Activated CD4-positive, alpha-beta T cell treated with anti-CD3 and anti-CD28 coated beads, Interleukin-2, amount 10 ng/mL, durations not matched to agents 7 days and 5 days (primary cell): ENCODE measurements around the gene NOC2L. TPM values are rescaled to one million over a fixed set of nuclear protein-coding genes. Genes with fewer than 3 reads are reported as not detected.

Source experiments
- CTCF ChIA-PET: fragments of 350-600 bp; sonication (Branson Sonifier 250); formaldehyde crosslinking; loops from one replicate; lab custom pipeline; 2021; ENCODE audit warnings: antibody characterized with exemption; lab: Charles Lee
- POLR2A ChIA-PET: fragments of 350-600 bp; sonication (Branson Sonifier 250); formaldehyde crosslinking; loops from one replicate; lab custom pipeline; 2021; ENCODE audit warnings: antibody characterized with exemption; lab: Charles Lee
- DNase-seq: peaks from one replicate; pipeline ENCODE4 v3.0.0-alpha.2; 2020
- H3K27ac Mint-ChIP-seq: one replicate; pipeline ENCODE4 v1.8.0; 2021; ENCODE audit warnings: mild to moderate bottlenecking, moderate library complexity, mixed read lengths
- H3K27me3 Mint-ChIP-seq: one replicate; pipeline ENCODE4 v1.8.0; 2021; ENCODE audit warnings: mixed read lengths
- H3K36me3 Mint-ChIP-seq: one replicate; pipeline ENCODE4 v1.8.0; 2021; ENCODE audit warnings: low read depth, mixed read lengths
- H3K4me1 Mint-ChIP-seq: one replicate; pipeline ENCODE4 v1.8.0; 2021; ENCODE audit warnings: mixed read lengths
- H3K4me3 Mint-ChIP-seq: one replicate; pipeline ENCODE4 v1.8.0; 2021; ENCODE audit warnings: mild to moderate bottlenecking, moderate library complexity, mixed read lengths
- H3K9me3 Mint-ChIP-seq: one replicate; pipeline ENCODE4 v1.8.0; 2021; ENCODE audit warnings: mixed read lengths
- total RNA-seq, 2 experiments: library from RNA; stranded (reverse); gene quantifications; one replicate each; pipeline ENCODE4 v1.2.3, GENCODE V29; 2021

The NOC2L gene
- total RNA-seq, 2 experiments from 2014 or later, result 60.5 to 71.8 TPM

DNA sequence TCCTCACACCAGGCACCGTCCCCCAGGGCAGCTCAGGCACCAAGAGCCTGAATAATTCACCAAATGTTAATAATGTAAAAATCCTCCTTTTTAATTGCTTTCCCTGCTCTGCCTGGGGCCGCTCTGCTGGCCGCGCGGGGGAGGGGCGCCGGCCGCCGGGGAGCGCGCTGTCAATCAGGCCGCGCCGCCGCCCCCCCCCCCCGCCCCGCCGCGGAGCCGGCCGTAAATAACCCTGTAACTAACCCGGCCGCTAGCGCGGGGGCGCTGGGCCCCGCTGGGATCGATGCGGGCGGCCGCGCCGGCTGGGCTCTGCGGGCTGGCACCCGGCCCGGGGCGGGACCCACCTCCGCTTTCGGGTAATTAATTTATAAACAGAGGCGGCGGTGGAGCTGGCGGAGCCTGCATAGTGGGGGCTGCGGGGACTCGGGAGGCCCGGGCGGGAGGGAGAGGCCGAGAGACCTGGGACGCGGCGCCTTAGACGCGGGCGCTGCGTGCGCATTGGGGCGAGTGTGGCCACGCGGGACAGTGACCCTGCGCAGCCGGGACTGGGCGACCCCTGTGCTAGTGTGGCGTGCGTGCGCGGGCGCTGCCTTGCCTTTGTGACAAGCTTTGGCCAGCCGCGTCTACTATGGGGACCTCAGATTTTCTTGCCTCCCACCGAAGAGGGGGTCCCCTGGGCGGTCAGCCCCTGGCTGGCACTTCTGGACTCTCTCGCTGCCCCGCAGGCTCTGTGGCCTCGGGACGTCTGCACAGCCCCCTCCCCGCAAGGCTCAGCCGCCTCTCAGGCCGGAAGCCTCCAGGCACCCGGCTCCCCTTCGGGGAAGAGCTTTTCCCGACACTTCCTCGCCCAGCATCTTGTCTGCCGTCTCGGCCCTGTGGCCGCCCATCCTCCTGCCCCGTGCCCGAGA is 18.7 kb downstream of the NOC2L start:
- DNase-seq, result no peak
- ChIA-PET POLR2A (no interaction called here), CTCF (interaction anchor here (0.6 to 2.0 kb wide), 5 partner anchors 8 to 299 kb away, joined by 3 to 6 read pairs (median 5); no protein-coding TSS in a partner anchor)
- peaks cover 3% of the 10 kb centered on the region for H3K4me1 Mint-ChIP-seq
- H3K27me3 Mint-ChIP-seq, result peaks cover 35% of the 10 kb centered on the region
- H3K27ac Mint-ChIP-seq, result no peak overlapping the region
- peaks cover 4% of the 10 kb centered on the region for H3K36me3 Mint-ChIP-seq
- no peaks in the 10 kb centered on the region for H3K9me3 Mint-ChIP-seq
- no peak overlapping the region for H3K4me3 Mint-ChIP-seq

DNA sequence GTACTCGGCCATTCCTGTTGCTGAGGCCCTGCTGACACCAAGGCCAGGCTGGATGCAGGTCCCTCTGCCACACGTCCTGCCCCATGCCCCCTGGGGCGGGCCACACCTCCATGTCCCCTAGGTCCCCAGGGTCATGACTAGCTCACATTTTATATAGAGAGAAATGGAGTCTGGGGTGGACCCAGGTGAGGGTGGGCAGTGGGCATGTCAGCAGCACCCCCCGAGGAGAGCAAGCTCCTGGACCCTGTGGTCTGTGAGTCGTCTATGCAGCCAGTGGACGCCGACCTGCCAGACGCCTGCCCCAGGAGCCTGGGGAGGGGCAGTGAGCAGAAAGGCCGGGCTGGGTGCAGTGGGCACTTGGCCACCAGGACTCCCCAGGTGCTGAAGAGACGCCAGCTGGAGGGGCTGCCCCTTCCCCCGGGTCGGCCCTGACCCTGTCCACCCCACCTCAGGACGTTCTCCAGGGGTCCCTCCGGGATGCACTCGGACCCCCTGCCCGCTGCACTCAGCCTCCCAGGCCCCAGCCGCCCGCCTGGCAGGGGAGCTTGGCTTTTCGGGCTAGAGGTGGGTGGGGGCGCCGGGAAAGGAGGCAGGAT is 19.4 kb downstream of the NOC2L start:
- Mint-ChIP-seq H3K4me3 (no peak overlapping the region), H3K4me1 (peaks cover 3% of the 10 kb centered on the region), H3K9me3 (no peaks in the 10 kb centered on the region), H3K27ac (no peak overlapping the region), H3K27me3 (peaks cover 41% of the 10 kb centered on the region), H3K36me3 (no peaks in the 10 kb centered on the region)
- POLR2A ChIA-PET, result no interaction called here
- CTCF ChIA-PET, result interaction anchor here (1.2 to 2.0 kb wide), 3 partner anchors 9 to 300 kb away, joined by 3 to 6 read pairs (median 5); no protein-coding TSS in a partner anchor
- DNase-seq, result no peak

DNA sequence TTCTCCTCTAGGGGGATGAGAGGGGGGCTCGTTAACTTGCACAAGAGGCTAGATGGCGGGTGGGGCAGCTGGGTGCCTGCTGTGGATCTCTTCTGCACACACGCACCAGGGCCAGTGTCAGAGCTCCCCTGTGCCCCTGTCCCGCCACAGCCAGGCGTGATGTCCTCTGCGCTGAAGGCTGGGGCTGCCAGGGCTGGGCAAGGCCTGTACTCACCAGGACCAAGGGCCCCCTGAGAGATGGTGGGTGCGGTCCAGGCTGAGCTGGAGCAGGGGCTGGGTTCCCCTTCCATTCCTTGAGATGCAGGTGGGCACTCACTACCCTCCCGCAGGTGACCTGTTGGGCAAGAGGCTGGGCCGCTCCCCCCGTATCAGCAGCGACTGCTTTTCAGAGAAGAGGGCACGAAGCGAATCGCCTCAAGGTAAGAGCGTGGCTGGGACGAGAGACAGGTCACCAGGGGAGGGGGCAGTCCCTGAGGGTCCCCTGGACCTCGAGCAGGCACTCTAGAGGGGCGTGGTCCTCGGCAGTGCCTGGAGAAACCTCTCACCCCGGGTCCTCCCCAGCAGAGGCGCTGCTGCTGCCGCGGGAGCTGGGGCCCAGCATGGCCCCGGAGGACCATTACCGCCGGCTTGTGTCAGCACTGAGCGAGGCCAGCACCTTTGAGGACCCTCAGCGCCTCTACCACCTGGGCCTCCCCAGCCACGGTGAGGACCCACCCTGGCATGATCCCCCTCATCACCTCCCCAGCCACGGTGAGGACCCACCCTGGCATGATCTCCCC is 20.2 kb downstream of the NOC2L start:
- CTCF ChIA-PET, result interaction anchor here (1.0 to 1.9 kb wide), 5 partner anchors 24 to 301 kb away, joined by 3 to 9 read pairs (median 4); no protein-coding TSS in a partner anchor
- Mint-ChIP-seq H3K4me1 (peaks cover 3% of the 10 kb centered on the region), H3K27me3 (peaks cover 41% of the 10 kb centered on the region), H3K9me3 (no peaks in the 10 kb centered on the region), H3K36me3 (no peaks in the 10 kb centered on the region), H3K4me3 (no peak overlapping the region), H3K27ac (no peak overlapping the region)
- POLR2A ChIA-PET, result no interaction called here
- DNase-seq, result no peak

DNA sequence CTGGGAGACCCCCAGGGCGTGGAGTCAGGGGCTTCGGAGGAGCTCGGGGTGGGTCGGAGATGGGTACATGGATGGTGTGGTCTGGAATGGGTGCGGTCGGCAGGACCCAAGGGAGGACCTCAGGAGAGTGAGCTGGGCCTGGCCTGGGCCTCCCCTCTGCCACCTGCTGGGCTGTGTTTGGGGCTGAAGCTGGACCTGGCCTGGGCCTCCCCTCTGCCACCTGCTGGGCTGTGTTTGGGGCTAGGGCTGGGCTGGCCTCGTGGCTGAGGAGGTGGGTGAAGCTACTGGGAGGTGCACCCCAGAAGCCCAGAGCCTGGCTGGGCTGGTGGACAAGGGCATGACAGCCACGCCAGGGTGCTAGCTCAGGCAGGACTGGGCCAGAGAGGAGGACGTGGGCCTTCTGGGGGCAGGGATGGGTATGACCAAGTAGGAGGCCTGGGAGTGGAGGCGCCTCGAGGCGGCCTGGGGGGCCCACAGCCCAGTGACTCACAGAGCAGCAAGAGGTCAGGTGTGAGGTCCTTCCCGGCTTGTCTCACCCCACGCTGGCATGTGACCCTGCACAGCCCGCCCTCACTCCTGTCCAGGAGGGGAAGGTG is 20.9 kb downstream of the NOC2L start:
- POLR2A ChIA-PET, result no interaction called here

DNA sequence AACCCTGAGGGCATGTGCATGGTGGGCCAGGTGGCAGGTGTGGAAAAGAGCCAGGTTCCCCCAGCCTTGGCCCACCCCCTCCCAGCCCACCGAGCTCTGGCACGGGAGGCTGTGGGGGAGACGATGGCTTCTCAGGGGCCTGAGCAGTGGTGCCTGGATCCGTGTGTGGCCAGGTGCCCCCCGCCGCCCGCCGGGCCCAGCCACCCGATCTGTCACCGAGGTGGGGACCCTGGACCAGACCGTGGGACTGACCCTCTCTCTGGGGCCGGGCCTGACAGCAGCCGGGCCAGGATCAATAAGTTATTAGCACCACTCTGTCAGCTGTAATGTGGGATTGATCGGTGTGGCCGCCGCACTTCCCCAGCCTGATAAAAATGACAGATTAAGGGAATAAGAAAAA is 21.5 kb downstream of the NOC2L start:
- no peaks in the 10 kb centered on the region for H3K9me3 Mint-ChIP-seq
- no peak overlapping the region for H3K27ac Mint-ChIP-seq
- no peak for DNase-seq
- CTCF ChIA-PET, result interaction anchor here (1.3 to 1.9 kb wide), 2 partner anchors 26 to 33 kb away, joined by 5 to 9 read pairs; no protein-coding TSS in a partner anchor
- H3K36me3 Mint-ChIP-seq, result no peaks in the 10 kb centered on the region
- no peak overlapping the region for H3K4me3 Mint-ChIP-seq
- POLR2A ChIA-PET, result no interaction called here
- peaks cover 37% of the 10 kb centered on the region for H3K27me3 Mint-ChIP-seq
- H3K4me1 Mint-ChIP-seq, result peaks cover 3% of the 10 kb centered on the region

More for the DNA sequence above, 20.9 kb downstream of the NOC2L start:
- CTCF ChIA-PET, result interaction anchor here (1.0 to 1.9 kb wide), 4 partner anchors 24 to 184 kb away, joined by 3 to 9 read pairs (median 4); no protein-coding TSS in a partner anchor
- Mint-ChIP-seq H3K27ac (no peak overlapping the region), H3K9me3 (no peaks in the 10 kb centered on the region), H3K36me3 (no peaks in the 10 kb centered on the region), H3K27me3 (peaks cover 42% of the 10 kb centered on the region), H3K4me3 (no peak overlapping the region), H3K4me1 (peaks cover 3% of the 10 kb centered on the region)
- DNase-seq, result no peak

DNA sequence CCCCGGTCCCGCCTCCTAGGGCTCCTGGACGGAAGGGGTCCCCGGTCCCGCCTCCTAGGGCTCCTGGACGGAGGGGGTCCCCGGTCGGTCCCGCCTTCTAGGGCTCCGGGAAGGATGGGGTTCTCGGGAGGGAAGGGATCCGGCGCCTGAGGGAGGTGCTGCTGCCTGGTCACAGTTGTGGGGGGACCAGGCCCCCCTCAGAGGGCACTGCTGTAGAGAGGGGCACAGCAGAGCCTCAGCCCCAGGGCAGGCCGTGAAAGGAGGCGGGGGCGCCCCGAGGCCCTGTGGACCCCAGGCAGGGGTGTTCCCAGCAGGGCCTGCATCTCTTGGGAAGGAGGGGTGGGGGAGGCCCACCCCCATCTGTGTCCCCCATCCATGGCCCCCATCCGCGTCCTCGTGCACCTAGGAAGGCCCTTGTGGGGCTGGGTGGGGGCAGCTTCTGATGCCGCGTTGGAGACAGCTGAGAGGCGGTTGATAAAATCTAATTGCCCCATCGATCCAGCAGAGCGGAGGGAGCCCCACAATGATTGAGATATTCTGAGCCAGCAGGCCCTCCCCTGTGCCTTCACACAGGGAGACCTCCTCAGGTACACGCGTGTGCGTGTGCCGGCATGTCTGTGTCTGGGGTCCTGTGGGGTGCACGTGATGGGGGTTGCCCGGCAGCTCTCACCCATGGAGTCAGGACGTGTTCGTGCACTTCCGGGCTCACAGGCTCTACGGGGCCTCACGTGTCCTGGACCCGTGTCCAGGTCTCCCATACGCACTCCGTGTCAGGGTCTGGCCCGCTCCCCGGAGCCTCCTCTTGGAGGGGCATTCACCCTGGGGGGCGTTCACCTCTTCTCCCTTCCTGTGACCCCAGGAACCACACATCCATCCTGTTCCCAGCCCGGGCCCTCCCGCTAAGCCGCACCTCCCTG is 22.4 kb downstream of the NOC2L start:
- Mint-ChIP-seq H3K36me3 (no peaks in the 10 kb centered on the region), H3K4me3 (no peak overlapping the region), H3K9me3 (no peaks in the 10 kb centered on the region), H3K27me3 (peaks cover 37% of the 10 kb centered on the region), H3K4me1 (peaks cover 3% of the 10 kb centered on the region), H3K27ac (no peak overlapping the region)
- ChIA-PET CTCF (no interaction called here), POLR2A (no interaction called here)
- no peak for DNase-seq

DNA sequence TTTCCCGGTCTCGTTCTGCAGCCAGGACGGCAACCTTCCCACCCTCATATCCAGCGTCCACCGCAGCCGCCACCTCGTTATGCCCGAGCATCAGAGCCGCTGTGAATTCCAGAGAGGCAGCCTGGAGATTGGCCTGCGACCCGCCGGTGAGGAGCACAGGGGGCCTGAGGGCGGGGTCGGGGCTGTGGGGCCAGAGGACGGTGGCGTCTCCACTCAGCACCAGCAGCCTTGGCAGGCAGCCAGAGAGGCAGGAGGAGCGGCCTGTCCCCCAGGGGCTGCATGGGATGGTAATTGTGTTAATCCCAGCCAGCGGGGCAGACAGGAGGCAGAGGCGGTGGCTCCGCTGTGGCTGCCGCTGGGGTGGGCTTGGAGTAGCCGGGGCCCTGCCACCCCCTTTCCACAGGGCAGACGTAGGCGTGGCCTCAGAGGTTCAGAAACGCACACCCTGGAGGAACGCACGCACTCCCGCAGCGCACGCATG is 23.3 kb downstream of the NOC2L start:
- Mint-ChIP-seq H3K27ac (no peak overlapping the region), H3K4me1 (no peaks in the 10 kb centered on the region), H3K9me3 (no peaks in the 10 kb centered on the region), H3K4me3 (no peak overlapping the region), H3K27me3 (peaks cover 37% of the 10 kb centered on the region), H3K36me3 (no peaks in the 10 kb centered on the region)
- ChIA-PET POLR2A (no interaction called here), CTCF (no interaction called here)
- no peak for DNase-seq

DNA sequence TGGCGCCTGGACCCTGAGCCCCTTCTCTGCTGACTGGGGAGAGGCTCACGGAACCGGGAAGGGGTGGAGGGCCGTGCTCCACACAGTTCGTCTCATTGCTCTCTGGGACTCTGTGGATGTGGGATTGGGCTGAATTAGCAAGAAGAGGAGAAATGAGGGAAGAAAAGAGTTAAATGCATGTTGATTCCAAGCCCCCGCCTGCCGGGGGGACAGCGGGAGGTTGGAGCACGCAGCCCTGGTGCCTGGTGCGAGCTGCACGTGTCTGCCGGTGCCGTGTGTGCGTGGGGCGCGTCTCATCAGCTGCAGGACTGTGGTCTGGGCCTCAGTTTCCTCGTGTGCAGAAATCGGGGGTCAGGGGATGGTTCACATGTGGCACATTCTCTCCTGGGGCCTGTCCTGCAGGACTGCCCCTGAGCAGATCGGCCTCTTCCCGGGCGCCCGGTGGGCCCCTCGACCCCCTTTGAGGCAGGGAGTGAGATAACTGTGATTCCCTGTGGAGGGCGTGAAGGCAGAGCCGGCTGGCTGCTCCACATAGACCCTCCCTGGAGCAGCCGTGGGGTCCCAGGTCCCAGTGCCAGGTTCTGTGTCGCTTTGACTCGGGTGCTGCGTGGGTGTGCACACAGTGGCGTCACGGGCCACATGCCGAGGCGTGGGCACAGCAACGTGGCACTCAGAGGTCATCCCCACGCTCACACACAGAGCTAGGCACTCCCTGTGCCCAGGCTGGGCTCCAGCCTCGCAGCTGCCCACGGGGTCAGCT is 23.9 kb downstream of the NOC2L start:
- CTCF ChIA-PET, result no interaction called here
- Mint-ChIP-seq H3K27me3 (peaks cover 33% of the 10 kb centered on the region), H3K36me3 (no peaks in the 10 kb centered on the region), H3K4me3 (no peak overlapping the region), H3K9me3 (no peaks in the 10 kb centered on the region), H3K4me1 (no peaks in the 10 kb centered on the region), H3K27ac (no peak overlapping the region)
- no peak for DNase-seq
- POLR2A ChIA-PET, result no interaction called here

DNA sequence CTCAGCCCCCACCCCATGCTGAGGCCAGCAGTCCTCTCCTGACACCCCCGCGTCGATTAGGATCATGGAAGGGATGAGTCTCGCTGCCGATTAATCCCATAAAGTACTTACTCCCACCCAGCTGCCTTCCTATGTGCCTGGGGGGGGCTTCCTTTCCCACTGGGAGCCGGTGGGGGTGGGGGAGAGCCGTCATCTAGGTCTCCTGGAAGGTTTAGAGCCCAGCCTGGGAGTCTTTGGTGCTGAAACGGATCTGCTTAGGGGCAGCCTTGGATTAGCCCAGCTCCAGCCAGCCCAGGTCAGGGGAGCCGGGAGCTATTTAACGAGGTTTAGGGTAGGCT is 25.5 kb downstream of the NOC2L start:
- no peak overlapping the region for H3K27ac Mint-ChIP-seq
- no peak overlapping the region for H3K4me3 Mint-ChIP-seq
- ChIA-PET POLR2A (no interaction called here), CTCF (no interaction called here)
- no peaks in the 10 kb centered on the region for H3K9me3 Mint-ChIP-seq
- H3K36me3 Mint-ChIP-seq, result no peaks in the 10 kb centered on the region
- DNase-seq, result no peak
- H3K4me1 Mint-ChIP-seq, result no peaks in the 10 kb centered on the region
- peaks cover 27% of the 10 kb centered on the region for H3K27me3 Mint-ChIP-seq

DNA sequence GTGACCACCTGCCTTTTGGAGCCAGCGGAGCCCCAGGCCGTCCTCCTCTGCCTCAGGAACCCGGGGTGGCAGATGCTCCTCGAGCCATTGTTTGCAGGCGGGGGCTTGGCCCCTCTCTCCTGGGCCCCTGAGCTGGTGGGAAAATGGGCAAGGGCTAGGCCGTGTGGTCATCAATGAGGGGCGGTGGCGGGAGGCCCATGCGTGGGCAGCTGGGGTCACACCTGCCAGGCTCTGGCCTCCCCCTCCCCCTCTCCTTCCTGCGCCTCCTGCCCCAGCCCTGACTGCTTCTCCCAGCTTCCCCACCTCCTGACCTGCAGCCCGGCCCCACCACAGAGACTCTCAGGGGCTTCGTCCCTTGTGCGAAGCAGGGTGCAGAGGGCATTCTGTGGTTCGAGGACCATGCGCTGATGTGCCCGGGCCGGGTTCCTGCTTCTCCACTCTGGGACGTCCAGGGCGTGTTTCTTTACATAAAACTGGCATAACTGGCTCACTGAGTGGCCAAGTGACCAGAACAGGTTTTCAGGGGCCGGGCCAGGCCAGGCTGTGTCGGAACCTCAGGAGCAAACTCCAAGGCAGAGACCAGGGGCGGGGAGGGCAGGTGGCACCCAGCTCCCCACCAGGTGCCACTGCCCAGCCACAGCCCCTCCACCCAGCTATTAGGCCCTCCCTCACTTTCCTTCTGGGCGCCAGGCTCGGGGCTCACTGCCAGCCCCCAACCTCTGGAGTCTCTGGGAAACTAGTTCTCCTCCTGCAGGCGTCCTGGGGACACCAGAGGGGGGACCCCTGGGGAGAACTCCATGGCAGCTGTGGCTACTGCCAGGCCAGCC is 26.1 kb downstream of the NOC2L start:
- Mint-ChIP-seq H3K36me3 (no peaks in the 10 kb centered on the region), H3K4me1 (no peaks in the 10 kb centered on the region), H3K27me3 (peaks cover 23% of the 10 kb centered on the region), H3K4me3 (no peak overlapping the region), H3K27ac (no peak overlapping the region), H3K9me3 (no peaks in the 10 kb centered on the region)
- ChIA-PET CTCF (interaction anchor here (0.7 to 1.3 kb wide), 3 partner anchors 8 to 28 kb away, joined by 3 to 4 read pairs (median 3); no protein-coding TSS in a partner anchor), POLR2A (no interaction called here)
- DNase-seq, result no peak
